Measurements from ENCODE around the gene TDO2. TPM values are rescaled to one million over a fixed set of nuclear protein-coding genes. Genes with fewer than 3 reads are reported as not detected.
"Not testable (repeated sequence)": the region's sequence is repeated elsewhere in the genome, so short reads cannot be mapped to it uniquely, and the experiment has no call there.

The TDO2 gene
- total RNA-seq, result not detected
- long read RNA-seq, result 0 reads

- ATAC-seq (no peak), DNase-seq (ENCODE audit: missing footprints) (no peak)
- intact Hi-C loops (cut with DNase I), result no loop called here
These were observed at the start of gene TDO2 for GRCh38 chr4:155903453-155903852. Gene TDO2, plus strand, starts transcription at chr4:155903696. Its CDS starts 63 bp downstream, at chr4:155903759.

- DNase-seq (ENCODE audit: missing footprints) (no peak), ATAC-seq (no peak)
- intact Hi-C loops (cut with DNase I), result no loop called here
These were observed 48.8 kb upstream of the TDO2 start for GRCh38 chr4:155854582-155855226.

GRCh38 chr4:155855897-155856296, 47.6 kb upstream of the TDO2 start:
- intact Hi-C loops (cut with DNase I), result no loop called here
- ATAC-seq, result no peak
- no peak for DNase-seq (ENCODE audit: missing footprints)

DNA sequence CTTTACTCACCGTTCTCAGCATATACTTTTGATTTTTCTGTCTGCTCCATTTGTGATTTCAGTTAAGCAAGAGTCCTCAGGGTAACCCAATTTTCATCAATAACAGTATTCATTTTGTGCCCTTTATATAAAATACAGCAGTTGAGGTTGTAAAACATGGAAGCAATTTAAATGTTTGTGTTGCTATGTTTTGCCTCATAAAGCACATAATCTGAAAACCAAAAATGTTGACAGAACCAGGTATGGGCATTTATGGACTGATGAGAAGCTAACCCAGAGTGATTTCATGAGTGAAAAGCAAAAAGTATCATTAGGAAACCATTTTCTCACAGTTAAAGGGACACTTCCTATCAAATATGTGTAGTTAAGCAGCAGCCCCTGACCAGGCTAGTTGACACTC, 37.3 kb upstream of the TDO2 start, which contains the start of gene ASIC5:
Gene ASIC5, minus strand, starts transcription at position 101 of the 400 bp plus-strand sequence. Its CDS starts 51 bp downstream, at position 50.
- intact Hi-C loops (cut with DNase I), result no loop called here
- DNase-seq (ENCODE audit: missing footprints) (no peak), ATAC-seq (no peak)

GRCh38 chr4:155875878-155876277, 27.6 kb upstream of the TDO2 start:
- intact Hi-C loops (cut with DNase I), result no loop called here
- no peak for ATAC-seq
- DNase-seq (ENCODE audit: missing footprints), result no peak

GRCh38 chr4:155877971-155878370, 25.5 kb upstream of the TDO2 start:
- ATAC-seq, result no peak
- DNase-seq (ENCODE audit: missing footprints), result no peak
- intact Hi-C loops (cut with DNase I), result no loop called here

GRCh38 chr4:155878611-155879010, 24.9 kb upstream of the TDO2 start:
- DNase-seq (ENCODE audit: missing footprints) (no peak), ATAC-seq (no peak)
- intact Hi-C loops (cut with DNase I), result no loop called here

DNA sequence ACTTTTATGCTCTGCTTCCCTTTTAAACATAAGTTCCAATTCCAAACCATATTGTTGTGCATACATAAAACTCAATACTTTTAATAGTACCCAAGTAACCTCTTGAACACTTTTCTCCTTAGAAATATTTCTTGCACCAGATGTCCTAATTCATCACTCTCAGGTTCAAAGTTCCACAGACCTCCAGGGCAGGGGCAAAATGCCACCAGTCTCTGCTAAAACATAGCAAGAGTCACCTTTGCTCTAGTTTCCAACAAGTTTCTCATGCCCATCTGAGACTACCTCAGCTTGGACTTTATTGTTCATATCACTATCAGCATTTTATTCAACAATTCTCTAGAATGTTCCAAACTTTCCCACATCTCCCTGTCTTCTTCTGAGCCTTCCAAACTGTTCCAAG, 23.7 kb upstream of the TDO2 start:
- intact Hi-C loops (cut with DNase I), result no loop called here
- ATAC-seq, result no peak
- no peak for DNase-seq (ENCODE audit: missing footprints)

DNA sequence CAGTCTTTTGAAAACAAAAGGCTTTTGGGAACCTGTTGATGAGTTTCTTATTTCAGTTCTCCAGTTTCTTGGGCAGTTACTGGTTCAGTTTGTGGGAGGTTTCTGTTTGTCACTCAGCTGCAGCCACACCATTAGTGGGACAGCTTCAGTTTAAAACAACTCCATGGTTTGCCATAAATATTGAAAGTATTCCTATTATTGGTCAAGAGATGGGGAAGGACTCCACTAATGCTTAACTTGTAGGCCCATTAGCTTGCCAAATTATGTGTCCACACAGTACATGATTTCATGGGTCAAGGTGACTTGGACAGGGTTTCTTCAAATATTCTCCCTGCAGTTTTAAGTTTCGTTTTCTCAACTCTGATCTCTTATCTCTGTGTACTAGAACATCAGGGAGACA, 21.9 kb upstream of the TDO2 start:
- intact Hi-C loops (cut with DNase I), result no loop called here
- ATAC-seq, result no peak
- no peak for DNase-seq (ENCODE audit: missing footprints)

- intact Hi-C loops (cut with DNase I), result no loop called here
- DNase-seq (ENCODE audit: missing footprints) (no peak), ATAC-seq (no peak)
These were observed 19.6 kb upstream of the TDO2 start for GRCh38 chr4:155883895-155884294.

GRCh38 chr4:155885666-155886065, 17.8 kb upstream of the TDO2 start:
- ATAC-seq, result no peak
- no peak for DNase-seq (ENCODE audit: missing footprints)
- intact Hi-C loops (cut with DNase I), result no loop called here

GRCh38 chr4:155887045-155887444, 16.5 kb upstream of the TDO2 start:
- ATAC-seq (no peak), DNase-seq (ENCODE audit: missing footprints) (no peak)
- intact Hi-C loops (cut with DNase I), result no loop called here

DNA sequence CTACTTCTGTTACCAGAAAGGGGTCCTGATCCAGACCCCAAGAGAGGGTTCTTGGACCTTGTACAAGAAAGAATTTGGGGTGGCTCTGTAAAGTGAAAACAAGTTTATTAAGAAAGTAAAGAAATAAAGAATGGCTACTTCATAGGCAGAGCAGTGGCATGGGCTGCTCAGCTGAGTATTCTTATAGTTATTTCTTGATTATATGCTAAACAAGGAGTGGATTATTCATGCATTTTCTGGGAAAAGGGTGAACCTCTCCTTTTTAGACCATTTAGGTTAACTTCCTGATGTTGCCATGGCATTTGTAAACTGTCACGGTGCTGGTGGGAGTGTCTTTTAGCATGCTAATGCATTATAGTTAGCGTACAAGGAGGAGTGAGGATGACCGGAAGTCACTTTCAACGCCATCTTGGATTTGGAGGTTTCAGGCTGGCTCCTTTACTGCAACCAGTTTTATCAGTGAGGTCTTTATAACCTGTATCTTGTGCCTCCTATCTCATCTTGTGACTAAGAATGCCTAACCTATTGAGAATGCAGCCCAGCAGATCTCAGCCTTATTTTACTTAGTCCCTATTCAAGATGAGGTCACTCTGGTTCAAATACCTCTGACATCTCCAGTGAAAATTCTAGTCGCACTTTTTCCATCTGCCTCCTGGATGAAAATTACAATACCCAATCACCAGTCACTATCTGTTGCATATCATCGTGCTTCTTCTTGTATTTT, 15.5 kb upstream of the TDO2 start:
- no peak for DNase-seq (ENCODE audit: missing footprints)
- intact Hi-C loops (cut with DNase I), result no loop called here
- no peak for ATAC-seq

GRCh38 chr4:155889031-155889793, 14.3 kb upstream of the TDO2 start:
- peak; percentile 84 for ATAC-seq
- no peak for DNase-seq (ENCODE audit: missing footprints)
- intact Hi-C loops (cut with DNase I), result no loop called here

- ATAC-seq (no peak), DNase-seq (ENCODE audit: missing footprints) (no peak)
- intact Hi-C loops (cut with DNase I), result no loop called here
These were observed 13.6 kb upstream of the TDO2 start for GRCh38 chr4:155889946-155890345.

DNA sequence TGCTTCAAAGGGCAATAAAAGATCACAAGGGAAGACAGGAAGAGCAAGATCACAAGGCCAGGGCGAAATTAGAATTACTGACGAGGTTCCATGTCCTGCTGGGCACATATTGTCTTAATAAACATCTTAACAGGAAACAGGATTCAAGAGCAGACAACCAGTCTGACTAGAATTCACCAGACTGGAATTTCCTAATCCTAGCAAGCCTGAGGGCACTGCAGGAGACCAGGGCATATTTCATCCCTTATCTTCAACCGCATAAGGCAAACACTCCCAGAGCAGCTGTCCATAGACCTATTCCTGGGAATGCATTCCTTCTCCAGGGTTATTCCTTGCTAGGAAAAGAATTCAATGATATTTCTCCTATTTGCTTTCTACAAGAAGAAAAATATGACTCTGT, 12.4 kb upstream of the TDO2 start:
- intact Hi-C loops (cut with DNase I), result no loop called here

DNA sequence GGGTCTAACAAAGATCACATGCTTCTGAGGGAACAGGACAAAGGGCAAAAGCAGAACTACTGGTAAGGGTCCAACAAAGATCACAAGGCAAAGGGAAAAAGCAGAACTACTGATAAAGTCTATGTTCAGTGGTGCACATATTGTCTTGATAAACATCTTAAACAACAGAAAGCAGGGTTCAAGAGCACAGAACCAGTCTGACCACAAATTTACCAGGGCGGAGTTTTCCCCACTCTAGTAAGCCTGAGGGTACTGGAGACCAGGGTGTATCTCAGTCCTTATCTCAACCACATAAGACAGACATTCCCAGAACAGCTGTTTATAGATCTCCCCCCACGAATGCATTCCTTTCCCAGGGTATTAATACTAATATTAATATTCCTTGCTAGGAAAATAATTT, 5.1 kb upstream of the TDO2 start:
- intact Hi-C loops (cut with DNase I), result not testable (repeated sequence)

More for the DNA sequence above, 12.4 kb upstream of the TDO2 start:
- ATAC-seq (no peak), DNase-seq (ENCODE audit: missing footprints) (no peak)

DNA sequence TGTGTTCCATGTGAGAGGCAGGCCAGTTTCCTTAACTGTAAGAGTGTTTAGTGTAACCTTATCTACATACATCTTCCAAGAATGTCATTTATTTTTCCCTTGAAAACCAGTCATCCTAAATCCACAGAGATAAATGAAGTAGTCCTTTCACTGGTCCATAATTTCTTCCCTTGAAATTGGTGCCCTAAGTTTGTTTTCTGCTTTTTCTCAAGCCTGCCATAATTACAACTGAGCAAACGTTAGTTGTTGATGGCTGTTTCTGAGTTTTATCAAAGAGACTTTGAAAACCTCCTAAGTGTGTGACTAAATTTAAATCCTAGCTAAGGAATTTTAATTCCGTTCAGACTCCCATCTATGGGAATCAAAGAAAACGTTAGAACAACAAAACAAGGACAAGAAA, 3.6 kb upstream of the TDO2 start:
- intact Hi-C loops (cut with DNase I), result no loop called here
- DNase-seq (ENCODE audit: missing footprints) (no peak), ATAC-seq (no peak)

More for the DNA sequence above, 5.1 kb upstream of the TDO2 start:
- not testable (repeated sequence) for DNase-seq (ENCODE audit: missing footprints); ATAC-seq

GRCh38 chr4:155900381-155900780, 3.1 kb upstream of the TDO2 start:
- DNase-seq (ENCODE audit: missing footprints), result no peak
- intact Hi-C loops (cut with DNase I), result no loop called here
- no peak for ATAC-seq

- intact Hi-C loops (cut with DNase I), result no loop called here
- ATAC-seq, result no peak
- no peak for DNase-seq (ENCODE audit: missing footprints)
These were observed 2.5 kb upstream of the TDO2 start for GRCh38 chr4:155901013-155901412.

Measured in Right ventricle myocardium inferior (tissue), 1 donor.